KOPT-K1 (cell line): ENCODE results near the gene KL.

Experiments used
- H3K27ac ChIP-seq: fragments of 200-600 bp; sonication (generic); 2 replicates; pipeline ENCODE4 v1.5.1; 2016; ENCODE audit warnings: antibody characterized with exemption, mild to moderate bottlenecking, low read depth, low read length; ENCODE audit not compliant: poor library complexity, severe bottlenecking
- H3K36me3 ChIP-seq: fragments of 200-600 bp; sonication (generic); 2 replicates; pipeline ENCODE4 v1.5.1; 2017; ENCODE audit warnings: antibody characterized with exemption, mild to moderate bottlenecking, low read length, moderate library complexity; ENCODE audit not compliant: insufficient read depth
- H3K9me3 ChIP-seq: fragments of 200-600 bp; sonication (generic); 2 replicates; pipeline ENCODE4 v1.5.1; 2017; ENCODE audit warnings: antibody characterized with exemption, low read length, mild to moderate bottlenecking; ENCODE audit not compliant: insufficient read depth, poor library complexity, severe bottlenecking

KL gene

GRCh38 chr13:32989290-32989667 lies 26.9 kb upstream of the KL start:
- no peaks in the 10 kb centered on the region for H3K36me3 ChIP-seq
- no peaks in the 10 kb centered on the region for H3K9me3 ChIP-seq
- no peak overlapping the region for H3K27ac ChIP-seq

GRCh38 chr13:32989942-32990341 lies 26.3 kb upstream of the KL start:
- H3K27ac ChIP-seq: no peak overlapping the region
- H3K36me3 ChIP-seq: no peaks in the 10 kb centered on the region

GRCh38 chr13:32993145-32993544 lies 23.1 kb upstream of the KL start:
- Histone ChIP-seq H3K36me3 (no peaks in the 10 kb centered on the region), H3K9me3 (no peaks in the 10 kb centered on the region), H3K27ac (no peak overlapping the region)

More at GRCh38 chr13:32989942-32990341, 26.3 kb upstream of the KL start:
- no peaks in the 10 kb centered on the region for H3K9me3 ChIP-seq

GRCh38 chr13:32997399-32997798 lies 18.8 kb upstream of the KL start:
- Histone ChIP-seq H3K9me3 (no peaks in the 10 kb centered on the region), H3K27ac (no peak overlapping the region), H3K36me3 (no peaks in the 10 kb centered on the region)

GRCh38 chr13:32998966-32999365 lies 17.3 kb upstream of the KL start:
- H3K36me3 ChIP-seq: no peaks in the 10 kb centered on the region
- H3K9me3 ChIP-seq: no peaks in the 10 kb centered on the region
- H3K27ac ChIP-seq: no peak overlapping the region

DNA sequence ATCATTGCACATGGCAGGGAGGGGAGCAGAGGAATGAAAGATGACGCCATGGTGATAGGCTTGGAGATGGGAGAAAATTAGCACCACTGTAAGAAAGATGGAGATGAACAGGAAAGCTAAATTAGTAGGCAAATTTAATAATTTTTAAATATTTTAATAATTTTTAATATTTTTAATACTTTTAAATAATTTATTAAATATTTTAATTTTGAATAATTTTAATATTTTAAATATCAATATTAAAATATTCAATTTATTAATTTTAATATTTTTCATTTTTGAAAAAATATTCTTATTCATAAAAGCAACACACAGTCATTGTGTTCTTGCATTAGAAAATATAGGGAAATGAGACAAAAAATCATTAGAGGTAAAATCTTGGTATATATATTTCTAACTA lies 15.9 kb upstream of the KL start:
- no peaks in the 10 kb centered on the region for H3K36me3 ChIP-seq
- H3K27ac ChIP-seq: no peak overlapping the region
- no peaks in the 10 kb centered on the region for H3K9me3 ChIP-seq

- Histone ChIP-seq H3K9me3 (peaks cover 12% of the 10 kb centered on the region), H3K36me3 (no peaks in the 10 kb centered on the region), H3K27ac (no peak overlapping the region)
Measured at GRCh38 chr13:33003458-33004019, 12.7 kb upstream of the KL start.

DNA sequence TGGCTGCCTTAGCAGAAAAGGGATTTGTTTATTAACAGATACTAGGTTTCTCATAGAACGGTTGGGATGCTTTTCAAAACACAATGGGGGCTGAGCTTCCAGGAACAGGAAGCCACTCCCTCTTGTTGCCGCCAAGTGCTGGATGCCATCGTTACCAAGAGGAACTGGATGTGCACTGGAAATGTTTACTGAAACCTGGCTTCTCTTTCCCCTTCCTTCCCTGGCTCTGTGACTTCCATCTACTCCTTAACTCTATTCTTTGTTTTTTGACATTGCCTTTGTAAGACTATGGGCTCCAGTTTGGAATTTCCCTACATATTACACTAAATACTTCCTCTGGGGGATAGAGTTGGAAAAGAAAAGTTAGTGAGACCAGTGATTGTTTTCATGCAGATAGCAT lies 11.7 kb upstream of the KL start:
- H3K27ac ChIP-seq: no peak overlapping the region
- H3K9me3 ChIP-seq: peaks cover 18% of the 10 kb centered on the region
- H3K36me3 ChIP-seq: no peaks in the 10 kb centered on the region

DNA sequence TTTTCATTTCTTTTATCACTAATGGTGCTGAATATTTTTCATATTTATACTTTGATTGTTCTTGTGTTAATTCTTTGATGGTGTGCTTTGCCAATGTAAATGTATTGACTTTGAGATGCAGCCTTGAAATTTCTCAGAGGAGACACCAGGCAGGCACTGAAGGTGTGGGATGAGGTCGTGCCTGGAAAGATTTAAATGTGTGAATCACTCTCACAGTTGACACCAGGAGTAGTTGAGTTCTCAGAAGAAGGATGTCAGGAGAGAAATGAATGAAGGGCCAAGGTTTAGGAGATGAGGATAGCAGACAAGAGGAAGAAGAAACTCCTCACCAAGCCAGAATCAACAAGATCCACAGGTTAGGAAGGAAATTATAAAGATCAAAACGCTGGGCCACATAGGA lies 10.1 kb upstream of the KL start:
- Histone ChIP-seq H3K9me3 (peaks cover 18% of the 10 kb centered on the region), H3K27ac (no peak overlapping the region), H3K36me3 (no peaks in the 10 kb centered on the region)

GRCh38 chr13:33006638-33007037 lies 9.6 kb upstream of the KL start:
- peaks cover 18% of the 10 kb centered on the region for H3K9me3 ChIP-seq
- H3K27ac ChIP-seq: no peak overlapping the region

DNA sequence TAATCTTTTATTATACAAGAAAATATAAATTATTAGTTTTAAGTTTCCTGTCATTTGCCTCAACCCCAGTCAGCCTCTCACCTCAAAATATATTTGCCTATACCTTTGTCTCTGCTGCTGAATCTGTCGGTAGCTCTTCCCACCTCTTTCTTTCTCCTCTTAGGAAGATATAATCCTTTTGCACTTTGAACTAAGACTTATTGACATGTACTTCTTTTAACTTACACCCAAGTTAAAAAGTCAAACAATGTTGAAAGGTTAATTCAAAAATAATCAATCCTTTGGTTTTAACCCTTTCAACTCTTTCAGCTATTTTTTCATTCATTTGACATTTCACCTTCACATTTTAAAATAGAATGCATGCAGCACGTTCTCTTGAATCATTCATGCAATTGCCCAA lies 9.0 kb upstream of the KL start:
- no peak overlapping the region for H3K27ac ChIP-seq
- peaks cover 18% of the 10 kb centered on the region for H3K9me3 ChIP-seq
- no peaks in the 10 kb centered on the region for H3K36me3 ChIP-seq

More at GRCh38 chr13:33006638-33007037, 9.6 kb upstream of the KL start:
- H3K36me3 ChIP-seq: no peaks in the 10 kb centered on the region

GRCh38 chr13:33007950-33008349 lies 8.3 kb upstream of the KL start:
- H3K36me3 ChIP-seq: no peaks in the 10 kb centered on the region
- H3K27ac ChIP-seq: no peak overlapping the region
- H3K9me3 ChIP-seq: peaks cover 18% of the 10 kb centered on the region

DNA sequence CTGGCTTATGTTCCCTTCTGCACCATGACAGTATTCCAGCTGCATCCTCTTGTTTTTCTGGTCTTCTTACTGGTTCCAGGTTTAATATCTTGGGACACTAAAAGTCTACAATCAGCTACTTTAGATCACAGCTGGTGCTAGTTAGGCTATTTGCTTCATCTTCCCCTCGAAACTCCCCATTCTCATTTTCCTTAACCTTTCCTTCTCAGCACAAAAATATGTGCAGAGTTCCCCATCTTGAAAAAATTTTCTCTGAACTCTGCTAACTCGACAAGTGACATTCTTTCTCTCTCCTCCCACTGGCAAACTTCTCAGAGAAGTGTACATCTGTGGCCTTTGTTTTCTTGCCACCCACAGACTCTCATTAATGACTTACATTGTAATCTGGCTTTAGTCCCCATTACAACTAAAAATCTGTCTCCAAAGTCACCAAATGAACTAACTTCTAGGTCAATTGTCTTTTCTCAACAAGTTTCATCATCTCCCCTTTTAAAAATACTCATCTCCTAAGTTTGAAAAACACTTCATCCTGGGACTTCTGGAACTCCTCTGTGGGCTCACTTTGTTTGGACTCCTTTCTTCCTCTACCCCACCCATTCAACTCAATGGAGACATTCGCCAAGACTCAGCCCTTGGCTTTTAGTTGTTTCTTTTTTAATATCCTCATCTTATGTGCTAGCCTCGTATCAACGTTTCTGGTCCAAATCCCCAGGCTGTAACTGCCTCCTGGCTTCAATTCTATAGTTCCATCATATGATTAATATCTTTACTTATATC lies 7.1 kb upstream of the KL start:
- Histone ChIP-seq H3K27ac (no peak overlapping the region), H3K9me3 (peaks cover 18% of the 10 kb centered on the region), H3K36me3 (no peaks in the 10 kb centered on the region)

- Histone ChIP-seq H3K27ac (no peak overlapping the region), H3K9me3 (peaks cover 18% of the 10 kb centered on the region), H3K36me3 (no peaks in the 10 kb centered on the region)
Measured at GRCh38 chr13:33011828-33012470, 4.3 kb upstream of the KL start.

DNA sequence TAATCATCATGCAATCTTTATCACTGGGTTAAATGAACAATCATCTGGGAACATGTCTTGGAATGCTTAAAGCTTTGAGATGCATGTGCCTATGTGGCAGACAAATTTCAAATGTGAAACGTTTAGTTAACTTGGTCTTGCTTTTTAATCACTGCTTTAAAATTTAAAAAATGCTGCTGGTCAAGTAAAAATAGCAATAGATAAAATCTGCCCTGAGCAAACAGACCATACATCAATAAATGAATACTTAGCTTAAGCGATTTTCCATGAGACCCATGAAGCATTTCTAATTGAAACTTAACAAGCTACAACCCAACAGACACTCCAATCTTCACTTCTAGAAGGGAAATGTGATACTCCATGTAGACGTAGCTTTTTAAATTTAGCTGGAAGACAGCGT lies 1.9 kb upstream of the KL start:
- Histone ChIP-seq H3K36me3 (no peaks in the 10 kb centered on the region), H3K27ac (no peak overlapping the region), H3K9me3 (no peaks in the 10 kb centered on the region)

DNA sequence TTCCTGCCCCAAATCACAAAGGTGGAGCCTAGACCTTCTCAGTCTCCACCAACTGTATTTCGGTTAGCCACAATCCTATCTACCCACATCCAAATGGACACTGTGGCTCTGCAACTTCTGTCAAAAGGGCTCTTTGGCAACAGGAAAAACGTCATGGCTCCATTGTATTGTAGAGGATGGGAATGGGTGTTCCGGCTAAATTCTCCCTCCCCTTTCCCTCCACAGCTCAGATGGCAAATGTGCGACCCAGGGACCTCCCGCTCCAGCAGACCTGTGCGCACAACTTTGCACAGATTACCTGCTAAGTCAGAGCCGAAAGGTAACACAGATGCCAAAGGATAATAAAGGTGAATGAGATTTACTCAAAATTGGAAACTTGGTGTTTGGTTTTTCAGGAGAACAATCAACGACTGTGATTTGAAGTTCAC lies 968 bp upstream of the KL start:
- Histone ChIP-seq H3K36me3 (no peaks in the 10 kb centered on the region), H3K9me3 (no peaks in the 10 kb centered on the region), H3K27ac (no peak overlapping the region)
